Natural killer cell (primary cell): ENCODE results near the gene ABHD4. TPM values are rescaled to one million over a fixed set of nuclear protein-coding genes. Genes with fewer than 3 reads are reported as not detected.

ENCODE experiments used
- ATAC-seq, 3 donors: fragments of 150-1000 bp in 2 of 3; fragments of 200-7000 bp in 1 of 3; cut with Tn5 transposase; 1 replicate in 1 of 3; 2 replicates in 2 of 3; pipeline ENCODE4 v1.10.0; 2021; ENCODE audit warnings: mild to moderate bottlenecking in 2 of 3, moderate library complexity in 2 of 3
- DNase-seq, 2 donors: peaks; one replicate each; pipeline versions ENCODE4 v3.0.0 to v3.0.0-alpha.2; 2013 to 2021; ENCODE audit warnings: mixed read lengths in 1 of 2
- H3K27ac ChIP-seq: one replicate; pipeline ENCODE4 v1.5.1; 2013; ENCODE audit warnings: mild to moderate bottlenecking, low read length
- H3K27me3 ChIP-seq: one replicate; pipeline ENCODE4 v1.6.1; 2013; ENCODE audit warnings: low read length; ENCODE audit not compliant: control insufficient read depth, insufficient read depth
- H3K36me3 ChIP-seq: one replicate; pipeline ENCODE4 v1.6.1; 2013; ENCODE audit warnings: low read length; ENCODE audit not compliant: control insufficient read depth, insufficient read depth
- H3K4me1 ChIP-seq: one replicate; pipeline ENCODE4 v1.6.1; 2013; ENCODE audit warnings: low read length; ENCODE audit not compliant: control insufficient read depth, insufficient read depth
- H3K4me3 ChIP-seq: one replicate; pipeline ENCODE4 v1.5.1; 2013; ENCODE audit warnings: low read length
- H3K9me3 ChIP-seq: one replicate; pipeline ENCODE4 v1.6.1; 2013; ENCODE audit warnings: low read length; ENCODE audit not compliant: control insufficient read depth, insufficient read depth
- H3K27ac Mint-ChIP-seq, 2 donors: one replicate each; pipeline ENCODE4 v1.8.0; 2022; ENCODE audit warnings: mild to moderate bottlenecking in 2 of 2, mixed read lengths in 2 of 2, moderate library complexity in 1 of 2
- H3K27me3 Mint-ChIP-seq, 2 donors: one replicate each; pipeline ENCODE4 v1.8.0; 2022; ENCODE audit warnings: low read depth in 2 of 2, mixed read lengths in 2 of 2
- H3K36me3 Mint-ChIP-seq: one replicate; pipeline ENCODE4 v1.8.0; 2022; ENCODE audit warnings: mixed read lengths
- H3K4me1 Mint-ChIP-seq, 2 donors: one replicate each; pipeline ENCODE4 v1.8.0; 2022; ENCODE audit warnings: mixed read lengths in 2 of 2
- H3K4me3 Mint-ChIP-seq: one replicate; pipeline ENCODE4 v1.8.0; 2022; ENCODE audit warnings: mild to moderate bottlenecking, moderate library complexity, mixed read lengths
- H3K9me3 Mint-ChIP-seq, 2 donors: one replicate each; pipeline ENCODE4 v1.8.0; 2022; ENCODE audit warnings: mixed read lengths in 2 of 2
- WGBS: methylation state at CpG from one replicate; pipeline ENCODE4 v1.1.7; 2013; ENCODE audit warnings: missing lambda C conversion rate; ENCODE audit not compliant: insufficient coverage; 5-methylcytosine and 5-hydroxymethylcytosine counted together
- intact Hi-C: fragments of 100-400 bp; cut with micrococcal nuclease; formaldehyde crosslinking; loops from one replicate; pipeline ENCODE4 v1.14.2; 2022
- total RNA-seq, 4 donors: library from RNA; stranded (reverse); fragments of 120-200 nt in 1 of 4; gene quantifications; one replicate each; pipeline versions ENCODE4 v1.2.3 to v1.2.4, GENCODE V29; 2013 to 2022
- TF ChIP-seq, protein P1 (sequence below): fragments of 200-600 bp; IDR thresholded peaks from one replicate; pipeline ENCODE4 v1.8.0; 2022; ENCODE audit warnings: antibody characterized with exemption

ABHD4 gene
- total RNA-seq, 3 donors from 2014 or later (not counting 1 experiment from before 2014, with no cell fraction given): 29.7 to 39.3 (median 30.2) TPM

DNA sequence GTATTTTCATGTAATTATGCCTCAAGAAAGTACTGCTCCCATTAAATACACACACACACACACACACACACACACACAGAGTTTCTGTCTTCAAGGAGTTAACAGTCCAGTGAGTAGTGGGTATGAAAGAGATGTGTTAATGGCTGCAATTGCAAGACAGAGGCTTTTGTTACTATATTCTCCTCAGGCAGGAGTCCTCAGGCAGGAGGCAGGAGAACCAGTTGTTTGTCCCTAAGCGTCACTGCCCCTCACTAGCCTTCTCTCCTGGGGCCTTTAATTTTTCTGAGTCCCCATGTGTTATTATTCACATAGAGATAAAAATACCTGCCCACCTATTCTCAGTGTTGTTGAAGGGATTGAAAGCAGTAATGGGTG lies 40.3 kb upstream of the ABHD4 start:
- no peaks in the 10 kb centered on the region for H3K36me3 ChIP-seq
- Mint-ChIP-seq H3K9me3 (no peaks in the 10 kb centered on the region), H3K36me3 (no peaks in the 10 kb centered on the region), H3K27me3 (peaks cover 0 to 4% of the 10 kb centered on the region in 2 donors), H3K4me1 (peaks cover 80 to 91% of the 10 kb centered on the region in 2 donors), H3K27ac (peak overlapping the region; percentile 98 to 100), H3K4me3 (peak overlapping the region; percentile 94)
- H3K27me3 ChIP-seq: no peaks in the 10 kb centered on the region
- H3K4me1 ChIP-seq: peaks cover 98% of the 10 kb centered on the region
- no peak overlapping the region for H3K4me3 ChIP-seq
- no peak for ATAC-seq
- H3K9me3 ChIP-seq: no peaks in the 10 kb centered on the region
- intact Hi-C loops: loop anchor here (1.0 to 2.0 kb wide), 7 partner anchors 12 to 425 kb away; no protein-coding TSS in a partner anchor
- H3K27ac ChIP-seq: peak overlapping the region; percentile 97
- TF ChIP-seq, protein P1, sequence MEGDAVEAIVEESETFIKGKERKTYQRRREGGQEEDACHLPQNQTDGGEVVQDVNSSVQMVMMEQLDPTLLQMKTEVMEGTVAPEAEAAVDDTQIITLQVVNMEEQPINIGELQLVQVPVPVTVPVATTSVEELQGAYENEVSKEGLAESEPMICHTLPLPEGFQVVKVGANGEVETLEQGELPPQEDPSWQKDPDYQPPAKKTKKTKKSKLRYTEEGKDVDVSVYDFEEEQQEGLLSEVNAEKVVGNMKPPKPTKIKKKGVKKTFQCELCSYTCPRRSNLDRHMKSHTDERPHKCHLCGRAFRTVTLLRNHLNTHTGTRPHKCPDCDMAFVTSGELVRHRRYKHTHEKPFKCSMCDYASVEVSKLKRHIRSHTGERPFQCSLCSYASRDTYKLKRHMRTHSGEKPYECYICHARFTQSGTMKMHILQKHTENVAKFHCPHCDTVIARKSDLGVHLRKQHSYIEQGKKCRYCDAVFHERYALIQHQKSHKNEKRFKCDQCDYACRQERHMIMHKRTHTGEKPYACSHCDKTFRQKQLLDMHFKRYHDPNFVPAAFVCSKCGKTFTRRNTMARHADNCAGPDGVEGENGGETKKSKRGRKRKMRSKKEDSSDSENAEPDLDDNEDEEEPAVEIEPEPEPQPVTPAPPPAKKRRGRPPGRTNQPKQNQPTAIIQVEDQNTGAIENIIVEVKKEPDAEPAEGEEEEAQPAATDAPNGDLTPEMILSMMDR: no peak
- 46% methylated on average over 1 of the region's 1 CpG for WGBS
- DNase-seq: no peak

GRCh38 chr14:22558221-22558913 lies 39.7 kb upstream of the ABHD4 start:
- Histone ChIP-seq H3K27ac (peak overlapping the region; percentile 97), H3K4me3 (no peak overlapping the region), H3K4me1 (peaks cover 99% of the 10 kb centered on the region), H3K27me3 (no peaks in the 10 kb centered on the region), H3K9me3 (no peaks in the 10 kb centered on the region), H3K36me3 (no peaks in the 10 kb centered on the region)
- Mint-ChIP-seq H3K9me3 (no peaks in the 10 kb centered on the region), H3K4me1 (peaks cover 83 to 91% of the 10 kb centered on the region in 2 donors), H3K27ac (peak overlapping the region; percentile 98 to 100), H3K27me3 (peaks cover 0 to 4% of the 10 kb centered on the region in 2 donors), H3K36me3 (no peaks in the 10 kb centered on the region), H3K4me3 (peak overlapping the region; percentile 94)
- ATAC-seq (peak in 2 of 3 donors; percentile 10 to 14), DNase-seq (peak; percentile 61 to 83)
- intact Hi-C loops: no loop called here
- TF ChIP-seq, protein P1: peak; percentile 50
- 30% methylated on average over 24 of the region's 25 CpGs for WGBS

- Mint-ChIP-seq H3K4me3 (peak overlapping the region; percentile 94), H3K9me3 (no peaks in the 10 kb centered on the region), H3K36me3 (no peaks in the 10 kb centered on the region), H3K27me3 (peaks cover 0 to 4% of the 10 kb centered on the region in 2 donors), H3K4me1 (peaks cover 84 to 92% of the 10 kb centered on the region in 2 donors), H3K27ac (peak overlapping the region; percentile 98 to 100)
- intact Hi-C loops: no loop called here
- Histone ChIP-seq H3K36me3 (peaks cover 3% of the 10 kb centered on the region), H3K27me3 (no peaks in the 10 kb centered on the region), H3K9me3 (no peaks in the 10 kb centered on the region), H3K4me1 (peaks cover 99% of the 10 kb centered on the region), H3K27ac (peak overlapping the region; percentile 97), H3K4me3 (no peak overlapping the region)
- TF ChIP-seq, protein P1: no peak
- WGBS: 85% methylated on average over 1 of the region's 1 CpG
- ATAC-seq (no peak), DNase-seq (peak in 1 of 2 donors; percentile 26)
These were observed 39.1 kb upstream of the ABHD4 start for GRCh38 chr14:22559041-22559440.
